Osteoblast (primary cell): ENCODE data around the gene COL18A1. TPM values are rescaled to one million over a fixed set of nuclear protein-coding genes. Genes with fewer than 3 reads are reported as not detected.

Source experiments
- DNase-seq: peaks from one replicate; pipeline ENCODE4 v3.0.0; 2011; ENCODE audit warnings: low spot score, mixed read lengths; ENCODE audit not compliant: insufficient read length; ENCODE audit errors: missing footprints
- H2AFZ ChIP-seq: 2 replicates; pipeline ENCODE4 v1.6.0; 2011; ENCODE audit warnings: mild to moderate bottlenecking, low read length
- H3K27ac ChIP-seq: 2 replicates; pipeline ENCODE4 v1.5.1; 2011; ENCODE audit warnings: mild to moderate bottlenecking, low read depth, low read length, moderate library complexity
- H3K27me3 ChIP-seq: 2 replicates; pipeline ENCODE4 v1.6.0; 2012; ENCODE audit warnings: mild to moderate bottlenecking, control low read depth, inconsistent platforms, low read length, moderate library complexity; ENCODE audit not compliant: insufficient read depth
- H3K36me3 ChIP-seq: 2 replicates; pipeline ENCODE4 v1.5.1; 2011; ENCODE audit warnings: mild to moderate bottlenecking, low read length, control low read depth, moderate library complexity; ENCODE audit not compliant: insufficient read depth
- H3K4me1 ChIP-seq: 2 replicates; pipeline ENCODE4 v1.5.1; 2011; ENCODE audit warnings: mild to moderate bottlenecking, low read length, control low read depth, moderate library complexity; ENCODE audit not compliant: insufficient read depth
- H3K4me2 ChIP-seq: 2 replicates; pipeline ENCODE4 v1.6.0; 2011; ENCODE audit warnings: mild to moderate bottlenecking, low read length; ENCODE audit not compliant: insufficient read depth
- H3K4me3 ChIP-seq: fragments of 200-600 bp; sonication (generic); 3 replicates; pipeline ENCODE4 v1.5.1; 2012; ENCODE audit warnings: mild to moderate bottlenecking, low read length, inconsistent platforms; ENCODE audit not compliant: insufficient read depth
- H3K79me2 ChIP-seq: 2 replicates; pipeline ENCODE4 v1.6.0; 2012; ENCODE audit warnings: mild to moderate bottlenecking, low read length, control low read depth, inconsistent platforms; ENCODE audit not compliant: insufficient read depth
- H3K9me3 ChIP-seq: 2 replicates; pipeline ENCODE4 v1.5.1; 2011; ENCODE audit warnings: low read depth, low read length, control low read depth
- H4K20me1 ChIP-seq: 2 replicates; pipeline ENCODE4 v1.6.0; 2012; ENCODE audit warnings: mild to moderate bottlenecking, low read length, control low read depth; ENCODE audit not compliant: insufficient read depth
- total RNA-seq: library from RNA; depleted of rRNA; stranded (reverse); fragments of >200 nt; gene quantifications from 2 replicates; pipeline ENCODE4 v1.2.3, GENCODE V29; 2012
- TF ChIP-seq, protein P1 (sequence below): IDR thresholded peaks from 2 replicates; pipeline ENCODE4 v1.5.1; 2011; ENCODE audit warnings: mild to moderate bottlenecking, low read depth, low read length, moderate library complexity; ENCODE audit errors: extremely low read depth

COL18A1 gene
- total RNA-seq, 1 donor, result 8.3 TPM

DNA sequence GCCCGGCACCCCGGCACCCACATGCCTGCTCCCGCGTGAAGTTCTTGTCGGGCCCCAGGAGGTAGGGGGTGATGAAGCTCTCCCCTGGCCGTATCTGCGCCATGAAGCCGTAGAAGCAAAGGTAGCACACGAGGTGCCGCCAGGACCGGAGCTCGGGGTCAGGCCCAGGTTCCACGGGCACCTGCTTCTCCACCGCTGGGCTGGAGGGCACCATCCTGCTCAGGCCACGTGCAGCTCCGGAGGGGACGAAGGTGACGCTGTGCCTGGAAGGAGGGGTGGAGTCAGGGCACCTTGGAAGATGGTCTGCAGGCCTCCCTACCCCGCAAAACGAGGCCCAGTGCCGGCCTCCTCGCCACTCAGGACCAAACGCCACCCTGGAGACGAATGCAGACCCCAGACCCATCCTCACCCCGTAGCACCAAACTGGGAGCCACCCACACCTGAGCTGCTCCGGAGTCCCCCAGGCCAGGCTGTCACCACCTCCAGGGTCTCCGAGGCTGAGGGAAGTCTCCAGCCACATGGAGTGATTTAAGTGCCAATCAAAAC lies 132.9 kb downstream of the COL18A1 start:
- TF ChIP-seq, protein P1, sequence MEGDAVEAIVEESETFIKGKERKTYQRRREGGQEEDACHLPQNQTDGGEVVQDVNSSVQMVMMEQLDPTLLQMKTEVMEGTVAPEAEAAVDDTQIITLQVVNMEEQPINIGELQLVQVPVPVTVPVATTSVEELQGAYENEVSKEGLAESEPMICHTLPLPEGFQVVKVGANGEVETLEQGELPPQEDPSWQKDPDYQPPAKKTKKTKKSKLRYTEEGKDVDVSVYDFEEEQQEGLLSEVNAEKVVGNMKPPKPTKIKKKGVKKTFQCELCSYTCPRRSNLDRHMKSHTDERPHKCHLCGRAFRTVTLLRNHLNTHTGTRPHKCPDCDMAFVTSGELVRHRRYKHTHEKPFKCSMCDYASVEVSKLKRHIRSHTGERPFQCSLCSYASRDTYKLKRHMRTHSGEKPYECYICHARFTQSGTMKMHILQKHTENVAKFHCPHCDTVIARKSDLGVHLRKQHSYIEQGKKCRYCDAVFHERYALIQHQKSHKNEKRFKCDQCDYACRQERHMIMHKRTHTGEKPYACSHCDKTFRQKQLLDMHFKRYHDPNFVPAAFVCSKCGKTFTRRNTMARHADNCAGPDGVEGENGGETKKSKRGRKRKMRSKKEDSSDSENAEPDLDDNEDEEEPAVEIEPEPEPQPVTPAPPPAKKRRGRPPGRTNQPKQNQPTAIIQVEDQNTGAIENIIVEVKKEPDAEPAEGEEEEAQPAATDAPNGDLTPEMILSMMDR, result no peak
- Histone ChIP-seq H4K20me1 (no peaks in the 10 kb centered on the region), H3K27ac (no peak overlapping the region), H3K4me2 (no peak overlapping the region), H2AFZ (no peak overlapping the region), H3K27me3 (no peaks in the 10 kb centered on the region), H3K4me1 (no peaks in the 10 kb centered on the region), H3K36me3 (no peaks in the 10 kb centered on the region), H3K79me2 (no peaks in the 10 kb centered on the region), H3K9me3 (no peaks in the 10 kb centered on the region), H3K4me3 (no peak overlapping the region)
- no peak for DNase-seq

DNA sequence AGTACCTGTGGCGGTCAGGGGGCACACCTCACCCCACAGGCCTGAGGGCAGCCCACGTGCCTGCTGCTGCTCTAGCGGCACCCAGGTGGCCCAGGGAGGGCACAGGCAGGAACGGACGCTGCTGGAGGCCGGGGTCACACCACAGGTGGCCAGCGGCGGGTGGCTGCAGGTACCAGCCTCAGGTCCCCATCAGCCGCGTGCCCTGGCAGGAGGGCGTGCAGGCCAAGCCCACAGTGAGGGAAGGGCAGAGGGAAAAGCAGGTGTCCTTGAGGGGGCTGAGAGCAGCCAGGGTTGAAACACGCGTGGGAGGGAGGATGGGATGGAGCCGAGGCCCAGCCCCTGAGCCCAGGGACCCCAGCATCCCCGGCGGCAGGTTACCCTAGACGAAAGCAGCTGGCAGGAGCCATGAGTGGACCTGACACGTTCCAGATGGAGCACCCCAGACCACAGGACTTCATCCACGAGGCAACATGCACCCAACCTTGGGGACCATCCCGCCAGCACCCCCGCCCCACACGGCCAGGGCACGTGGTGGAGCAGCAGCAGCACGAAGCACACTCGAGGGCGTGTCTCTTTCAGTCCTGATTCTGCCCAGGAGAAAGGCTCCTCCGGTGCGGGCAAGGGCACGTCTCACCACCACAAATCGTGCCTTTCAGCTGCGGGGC lies 133.5 kb downstream of the COL18A1 start:
- Histone ChIP-seq H3K27me3 (no peaks in the 10 kb centered on the region), H3K4me3 (no peak overlapping the region), H3K36me3 (no peaks in the 10 kb centered on the region), H4K20me1 (no peaks in the 10 kb centered on the region), H3K27ac (no peak overlapping the region), H3K9me3 (no peaks in the 10 kb centered on the region), H3K79me2 (no peaks in the 10 kb centered on the region), H3K4me2 (no peak overlapping the region), H3K4me1 (no peaks in the 10 kb centered on the region), H2AFZ (no peak overlapping the region)
- TF ChIP-seq, protein P1, result no peak
- peak; percentile 78 for DNase-seq

GRCh38 chr21:45539046-45539795 lies 134.3 kb downstream of the COL18A1 start:
- TF ChIP-seq, protein P1, result no peak
- Histone ChIP-seq H3K4me3 (no peak overlapping the region), H4K20me1 (no peaks in the 10 kb centered on the region), H3K4me2 (no peak overlapping the region), H3K36me3 (no peaks in the 10 kb centered on the region), H3K27me3 (no peaks in the 10 kb centered on the region), H2AFZ (no peak overlapping the region), H3K27ac (no peak overlapping the region), H3K9me3 (no peaks in the 10 kb centered on the region), H3K79me2 (no peaks in the 10 kb centered on the region), H3K4me1 (no peaks in the 10 kb centered on the region)
- DNase-seq, result peak; percentile 61
